ENCODE measurements around the gene CACNA1C. TPM values are rescaled to one million over a fixed set of nuclear protein-coding genes. Genes with fewer than 3 reads are reported as not detected.

The CACNA1C gene
- total and polyA plus RNA-seq, 10 of the 15 experiments (the other 5 are each of a cell fraction or from before 2014, with no cell fraction given) = under 0.01 to 0.15 (median 0.09) TPM; not detected in 5

DNA sequence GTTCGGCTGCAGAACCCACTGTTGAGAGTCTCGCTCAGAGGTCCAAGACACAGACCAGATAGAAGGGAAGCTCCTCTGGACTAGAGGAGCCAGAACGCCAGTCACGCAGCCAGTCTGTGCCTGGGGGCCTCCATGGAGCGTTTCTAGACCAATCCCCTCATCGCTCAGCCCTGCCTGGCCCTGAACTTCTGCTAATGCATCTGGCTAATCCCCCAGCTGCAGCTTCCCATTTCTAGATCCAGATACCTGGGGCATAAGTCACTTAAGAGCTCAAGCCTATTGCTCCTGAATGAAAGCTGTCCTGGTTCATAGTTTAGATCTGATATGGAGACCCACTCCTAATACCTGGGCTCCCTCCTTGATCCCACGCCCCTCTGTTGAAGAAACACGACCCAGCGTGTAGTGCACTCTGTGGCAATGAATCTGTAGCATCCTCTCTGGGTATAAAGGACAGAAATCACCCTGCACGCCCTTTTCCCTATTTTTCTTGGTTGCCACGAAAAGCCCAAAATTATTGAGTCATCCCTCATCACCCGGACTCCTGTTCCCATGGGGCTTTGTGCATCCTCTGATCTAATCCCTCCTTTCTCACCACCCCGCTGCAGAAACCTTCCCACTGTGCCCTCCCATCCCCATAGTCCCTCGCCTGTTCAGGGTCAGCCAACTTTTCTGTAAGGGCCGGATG lies 400.4 kb downstream of the CACNA1C start:
- no TSS peak for BruUV-seq (replicated peaks)
- Histone ChIP-seq H2AFZ (ENCODE audit: control insufficient read depth, low read depth, low read length) (no peak overlapping the region), H3K4me2 (ENCODE audit: control insufficient read depth, insufficient read depth) (no peak overlapping the region), H3K9ac (ENCODE audit: control insufficient read depth, insufficient read depth, low read length) (no peak overlapping the region), H3K27me3 (replicated peaks in 1 of 2; ENCODE audit: control insufficient read depth in 2 of 2, insufficient read depth in 2 of 2, low read length in 1 of 2) (peaks cover 0 to 1% of the 10 kb centered on the region in 2 experiments; a peak in 3 of 4 replicates), H3K79me2 (ENCODE audit: control insufficient read depth, insufficient read depth, low read length) (no peaks in the 10 kb centered on the region), H4K20me1 (ENCODE audit: control insufficient read depth, insufficient read depth) (no peaks in the 10 kb centered on the region), H3K36me3 (ENCODE audit: control insufficient read depth in 2 of 2, insufficient read depth in 2 of 2, low read length in 1 of 2) (no peaks in the 10 kb centered on the region), H3K27ac (ENCODE audit: control insufficient read depth, insufficient read depth) (no peak overlapping the region), H3K4me1 (ENCODE audit: control insufficient read depth, insufficient read depth, low read length) (no peaks in the 10 kb centered on the region), H3K4me3 (no peak overlapping the region), H3K9me3 (replicated peaks; ENCODE audit: control insufficient read depth, insufficient read depth, low read length) (no peaks in the 10 kb centered on the region)
- DNase-seq (ENCODE audit: low read depth, low spot score) (no peak), FAIRE-seq (no peak), ATAC-seq (no peak)
- RAD21 ChIA-PET (ENCODE audit: unreplicated experiment) = no interaction called here
- in situ Hi-C loops (cut with MboI) = no loop called here
- SMC1A ChIA-PET (ENCODE audit: uncharacterized antibody, unreplicated experiment) = no interaction called here
- POLR2A ChIA-PET = no interaction called here
- no peak for TF ChIP-seq JUNB (IDR thresholded peaks at IDR 0.05)
- no peak for TF ChIP-seq MTA2 (IDR thresholded peaks at IDR 0.05; ENCODE audit: low read depth)
- TF ChIP-seq, protein P1, sequence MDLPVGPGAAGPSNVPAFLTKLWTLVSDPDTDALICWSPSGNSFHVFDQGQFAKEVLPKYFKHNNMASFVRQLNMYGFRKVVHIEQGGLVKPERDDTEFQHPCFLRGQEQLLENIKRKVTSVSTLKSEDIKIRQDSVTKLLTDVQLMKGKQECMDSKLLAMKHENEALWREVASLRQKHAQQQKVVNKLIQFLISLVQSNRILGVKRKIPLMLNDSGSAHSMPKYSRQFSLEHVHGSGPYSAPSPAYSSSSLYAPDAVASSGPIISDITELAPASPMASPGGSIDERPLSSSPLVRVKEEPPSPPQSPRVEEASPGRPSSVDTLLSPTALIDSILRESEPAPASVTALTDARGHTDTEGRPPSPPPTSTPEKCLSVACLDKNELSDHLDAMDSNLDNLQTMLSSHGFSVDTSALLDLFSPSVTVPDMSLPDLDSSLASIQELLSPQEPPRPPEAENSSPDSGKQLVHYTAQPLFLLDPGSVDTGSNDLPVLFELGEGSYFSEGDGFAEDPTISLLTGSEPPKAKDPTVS (IDR thresholded peaks at IDR 0.05; ENCODE audit: low read depth, low read length) = no peak
- no peak for TF ChIP-seq CHD4 (IDR thresholded peaks at IDR 0.05)
- TF ChIP-seq ZNF384 (IDR thresholded peaks at IDR 0.05; ENCODE audit: borderline replicate concordance, low read depth, low read length) = no peak
- no peak for TF ChIP-seq YY1 (IDR thresholded peaks at IDR 0.05; ENCODE audit: low read depth, low read length)
- TF ChIP-seq YBX1 (IDR thresholded peaks at IDR 0.05) = no peak
- no peak for TF ChIP-seq SRF (IDR thresholded peaks at IDR 0.05; ENCODE audit: low read depth in 2 of 2, low read length in 2 of 2)
- no peak for TF ChIP-seq ZNF274 (IDR thresholded peaks at IDR 0.05; ENCODE audit: insufficient read depth, insufficient read length)
- no peak for TF ChIP-seq TCF3 (IDR thresholded peaks at IDR 0.05; ENCODE audit: borderline replicate concordance, insufficient read depth, low read depth, low read length)
- no peak for TF ChIP-seq CBFB (IDR thresholded peaks at IDR 0.05; ENCODE audit: low read depth)
- CTCF ChIA-PET = no interaction called here
- whole genome bisulfite sequencing (ENCODE audit: insufficient coverage, insufficient replicate concordance, low lambda C conversion rate, missing lambda C conversion rate) = 15% methylated on average over 15 of the region's 15 CpGs
- intact Hi-C loops (cut with micrococcal nuclease; ENCODE audit: unreplicated experiment) = no loop called here

All from GM12878 (cell line).